IPS-20b (cell line): ENCODE results near the gene EHD2.
"Not testable (repeated sequence)": the region's sequence is repeated elsewhere in the genome, so short reads cannot be mapped to it uniquely, and the experiment has no call there.

ENCODE experiments used
- H3K27ac ChIP-seq: one replicate; pipeline ENCODE4 v1.5.1; 2013; ENCODE audit warnings: low read length
- H3K27me3 ChIP-seq: 2 replicates; pipeline ENCODE4 v1.6.1; 2013; ENCODE audit warnings: mild to moderate bottlenecking, low read length, inconsistent platforms; ENCODE audit not compliant: insufficient read depth
- H3K36me3 ChIP-seq: 2 replicates; pipeline ENCODE4 v1.6.1; 2013; ENCODE audit warnings: low read depth, mild to moderate bottlenecking, inconsistent platforms, low read length, moderate library complexity; ENCODE audit not compliant: insufficient read depth
- H3K4me1 ChIP-seq: 2 replicates; pipeline ENCODE4 v1.6.1; 2013; ENCODE audit warnings: mild to moderate bottlenecking, control low read depth, inconsistent platforms, low read length, moderate library complexity; ENCODE audit not compliant: insufficient read depth
- H3K4me3 ChIP-seq: 2 replicates; pipeline ENCODE4 v1.5.1; 2013; ENCODE audit warnings: mild to moderate bottlenecking, low read length, inconsistent platforms
- H3K9ac ChIP-seq: 2 replicates; pipeline ENCODE4 v1.6.1; 2013; ENCODE audit warnings: low read depth, mild to moderate bottlenecking, inconsistent platforms, low read length, moderate library complexity
- H3K9me3 ChIP-seq: 2 replicates; pipeline ENCODE4 v1.6.1; 2013; ENCODE audit warnings: mild to moderate bottlenecking, low read depth, low read length, inconsistent platforms; ENCODE audit not compliant: insufficient read depth

EHD2 gene

GRCh38 chr19:47703301-47703700, 9.9 kb upstream of the EHD2 start:
- Histone ChIP-seq H3K4me3 (no peak overlapping the region), H3K9me3 (no peaks in the 10 kb centered on the region), H3K4me1 (no peaks in the 10 kb centered on the region), H3K27me3 (no peaks in the 10 kb centered on the region; the same call in 1 of the 2 replicates), H3K36me3 (peaks cover 30% of the 10 kb centered on the region), H3K9ac (no peak overlapping the region), H3K27ac (no peak overlapping the region)

GRCh38 chr19:47704024-47704423, 9.2 kb upstream of the EHD2 start:
- peaks cover 24% of the 10 kb centered on the region for H3K36me3 ChIP-seq
- no peaks in the 10 kb centered on the region for H3K4me1 ChIP-seq
- no peak overlapping the region for H3K27ac ChIP-seq
- no peaks in the 10 kb centered on the region for H3K9me3 ChIP-seq
- no peak overlapping the region for H3K9ac ChIP-seq
- H3K4me3 ChIP-seq: no peak overlapping the region
- H3K27me3 ChIP-seq: no peaks in the 10 kb centered on the region; the same call in 1 of the 2 replicates

GRCh38 chr19:47704656-47705055, 8.6 kb upstream of the EHD2 start:
- Histone ChIP-seq H3K27me3 (no peaks in the 10 kb centered on the region; the same call in 1 of the 2 replicates), H3K36me3 (peaks cover 20% of the 10 kb centered on the region), H3K4me1 (no peaks in the 10 kb centered on the region), H3K4me3 (no peak overlapping the region), H3K27ac (no peak overlapping the region), H3K9me3 (no peaks in the 10 kb centered on the region), H3K9ac (no peak overlapping the region)

- Histone ChIP-seq H3K4me1 (no peaks in the 10 kb centered on the region), H3K9me3 (no peaks in the 10 kb centered on the region), H3K9ac (no peak overlapping the region), H3K36me3 (peaks cover 5% of the 10 kb centered on the region), H3K27ac (no peak overlapping the region), H3K4me3 (no peak overlapping the region), H3K27me3 (no peaks in the 10 kb centered on the region; the same call in 1 of the 2 replicates)
Observed at GRCh38 chr19:47707135-47707925, 5.9 kb upstream of the EHD2 start.

- Histone ChIP-seq H3K9ac (no peak overlapping the region), H3K4me1 (no peaks in the 10 kb centered on the region), H3K27ac (no peak overlapping the region), H3K27me3 (peaks cover 6% of the 10 kb centered on the region), H3K4me3 (no peak overlapping the region), H3K9me3 (peaks cover 5% of the 10 kb centered on the region; the same call in 1 of the 2 replicates), H3K36me3 (no peaks in the 10 kb centered on the region)
Observed at GRCh38 chr19:47711652-47712242, 1.5 kb upstream of the EHD2 start.

GRCh38 chr19:47714339-47714738, 1.1 kb downstream of the EHD2 start:
- no peaks in the 10 kb centered on the region for H3K36me3 ChIP-seq
- H3K9me3 ChIP-seq: peaks cover 5% of the 10 kb centered on the region; the same call in 1 of the 2 replicates
- H3K27ac ChIP-seq: no peak overlapping the region
- H3K4me1 ChIP-seq: no peaks in the 10 kb centered on the region
- no peak overlapping the region for H3K9ac ChIP-seq
- H3K4me3 ChIP-seq: 0 out of 2 replicates have a peak overlapping the region, but pooled peaks have one; percentile 76
- H3K27me3 ChIP-seq: peaks cover 6% of the 10 kb centered on the region; the same call in 1 of the 2 replicates

GRCh38 chr19:47714855-47715254, 1.6 kb downstream of the EHD2 start:
- H3K27ac ChIP-seq, H3K27me3 ChIP-seq, H3K4me1 ChIP-seq, H3K9ac ChIP-seq, H3K9me3 ChIP-seq, H3K4me3 ChIP-seq, H3K36me3 ChIP-seq: not testable (repeated sequence)

- Histone ChIP-seq H3K9ac (no peak overlapping the region), H3K4me1 (no peaks in the 10 kb centered on the region), H3K9me3 (peaks cover 5% of the 10 kb centered on the region; the same call in 1 of the 2 replicates), H3K27me3 (peaks cover 6% of the 10 kb centered on the region; the same call in 1 of the 2 replicates), H3K27ac (no peak overlapping the region), H3K4me3 (no peak overlapping the region), H3K36me3 (no peaks in the 10 kb centered on the region)
Observed at GRCh38 chr19:47716270-47716937, 3.2 kb downstream of the EHD2 start.

- not testable (repeated sequence) for H3K27me3 ChIP-seq, H3K4me3 ChIP-seq, H3K4me1 ChIP-seq, H3K36me3 ChIP-seq, H3K27ac ChIP-seq, H3K9me3 ChIP-seq
- H3K9ac ChIP-seq: peak overlapping the region; percentile 37; the same call in 1 of the 2 replicates
Observed at GRCh38 chr19:47718415-47719046, 5.3 kb downstream of the EHD2 start.

- Histone ChIP-seq H3K9me3 (peaks cover 2% of the 10 kb centered on the region; the same call in 1 of the 2 replicates), H3K4me3 (no peak overlapping the region), H3K9ac (peak overlapping the region; percentile 37; the same call in 1 of the 2 replicates), H3K27ac (no peak overlapping the region), H3K36me3 (no peaks in the 10 kb centered on the region), H3K4me1 (no peaks in the 10 kb centered on the region), H3K27me3 (no peaks in the 10 kb centered on the region)
Observed at GRCh38 chr19:47719047-47719859, 6.0 kb downstream of the EHD2 start.
